ENCODE results near the gene HSF2BP.
"Not testable (repeated sequence)": the region's sequence is repeated elsewhere in the genome, so short reads cannot be mapped to it uniquely, and the experiment has no call there.

The HSF2BP gene

GRCh38 chr21:43659136-43660000, at the start of gene HSF2BP, which contains the start of gene RRP1B:
TSS of gene HSF2BP (minus strand) at chr21:43659488. CDS start at chr21:43658096, 1,392 bp downstream.
TSS of gene RRP1B (plus strand) at chr21:43659560. CDS start at chr21:43659665, 105 bp downstream.
- Histone ChIP-seq H3K4me3 (peak within 1 kb of the TSS; percentile 92), H3K27me3 (no peaks in the 10 kb centered on the region), H3K36me3 (peaks cover 33% of the 10 kb centered on the region), H3K4me1 (peaks cover 44% of the 10 kb centered on the region), H3K9me3 (no peaks in the 10 kb centered on the region), H3K9ac (peak within 1 kb of the TSS; percentile 95), H3K27ac (peak within 1 kb of the TSS; percentile 92), H4K20me1 (peaks cover 39% of the 10 kb centered on the region), H3K4me2 (peak within 1 kb of the TSS; percentile 87)
- TF ChIP-seq Cebpa-rat (IDR thresholded peaks at IDR 0.05), result no peak

- Histone ChIP-seq H3K4me1 (no peaks in the 10 kb centered on the region), H3K27me3 (no peaks in the 10 kb centered on the region), H3K9me3 (no peaks in the 10 kb centered on the region), H3K27ac (no peak overlapping the region), H4K20me1 (no peaks in the 10 kb centered on the region), H3K4me2 (no peak overlapping the region), H3K36me3 (no peaks in the 10 kb centered on the region), H3K9ac (no peak overlapping the region), H3K4me3 (no peak overlapping the region)
- TF ChIP-seq Cebpa-rat (IDR thresholded peaks at IDR 0.05), result no peak
Observed at GRCh38 chr21:43708745-43709381, 49.6 kb upstream of the HSF2BP start.

DNA sequence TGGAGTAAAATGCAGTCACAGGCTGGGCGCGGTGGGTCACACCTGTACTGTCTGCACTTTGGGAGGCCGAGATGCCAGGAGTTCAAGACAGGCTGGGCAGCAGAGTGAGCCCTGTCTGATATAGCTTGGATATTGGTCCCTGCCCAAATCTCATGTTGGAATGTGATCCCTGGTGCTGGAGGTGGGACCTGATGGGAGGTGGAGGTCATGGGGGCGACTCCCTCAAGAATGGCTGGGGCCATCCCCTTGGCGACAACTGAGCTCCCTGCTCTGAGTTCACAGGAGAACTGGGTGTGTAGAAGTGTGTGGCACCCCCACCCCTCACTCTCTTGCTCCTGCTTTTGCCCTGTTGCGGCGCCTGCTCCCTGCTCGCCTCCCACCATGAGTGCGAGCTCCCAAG, 48.2 kb upstream of the HSF2BP start:
- no peaks in the 10 kb centered on the region for H3K9me3 ChIP-seq
- H3K27me3 ChIP-seq, result peaks cover 9% of the 10 kb centered on the region
- no peak overlapping the region for H3K4me2 ChIP-seq
- H3K36me3 ChIP-seq, result no peaks in the 10 kb centered on the region
- TF ChIP-seq Cebpa-rat (IDR thresholded peaks at IDR 0.05), result no peak
- no peak overlapping the region for H3K4me3 ChIP-seq
- peaks cover 13% of the 10 kb centered on the region for H3K4me1 ChIP-seq
- H3K27ac ChIP-seq, result no peak overlapping the region
- no peaks in the 10 kb centered on the region for H4K20me1 ChIP-seq
- H3K9ac ChIP-seq, result no peak overlapping the region

- Histone ChIP-seq H3K27ac (no peak overlapping the region), H3K27me3 (peaks cover 17% of the 10 kb centered on the region), H3K4me3 (peak overlapping the region; percentile 13; the same call in 1 of the 2 replicates), H3K9me3 (no peaks in the 10 kb centered on the region), H3K9ac (no peak overlapping the region), H3K36me3 (no peaks in the 10 kb centered on the region), H4K20me1 (no peaks in the 10 kb centered on the region), H3K4me2 (peak overlapping the region; percentile 74), H3K4me1 (peaks cover 31% of the 10 kb centered on the region)
- TF ChIP-seq Cebpa-rat (IDR thresholded peaks at IDR 0.05), result no peak
Observed at GRCh38 chr21:43703035-43703880, 44.0 kb upstream of the HSF2BP start.

GRCh38 chr21:43702785-43703034, 43.4 kb upstream of the HSF2BP start:
- Histone ChIP-seq H3K27me3 (peaks cover 17% of the 10 kb centered on the region), H3K4me2 (peak overlapping the region; percentile 74), H3K9me3 (no peaks in the 10 kb centered on the region), H3K4me3 (peak overlapping the region; percentile 13; the same call in 1 of the 2 replicates), H3K36me3 (no peaks in the 10 kb centered on the region), H3K27ac (no peak overlapping the region), H3K4me1 (peaks cover 31% of the 10 kb centered on the region), H3K9ac (no peak overlapping the region), H4K20me1 (no peaks in the 10 kb centered on the region)
- no peak for TF ChIP-seq Cebpa-rat (IDR thresholded peaks at IDR 0.05)

- H3K4me3 ChIP-seq, result peak overlapping the region; percentile 13; the same call in 1 of the 2 replicates
- peaks cover 31% of the 10 kb centered on the region for H3K4me1 ChIP-seq
- H3K4me2 ChIP-seq, result peak overlapping the region; percentile 74
- TF ChIP-seq Cebpa-rat (IDR thresholded peaks at IDR 0.05), result no peak
- no peaks in the 10 kb centered on the region for H4K20me1 ChIP-seq
- no peak overlapping the region for H3K9ac ChIP-seq
- peaks cover 17% of the 10 kb centered on the region for H3K27me3 ChIP-seq
- no peaks in the 10 kb centered on the region; the same call in 1 of the 2 replicates for H3K36me3 ChIP-seq
- no peak overlapping the region for H3K27ac ChIP-seq
- no peaks in the 10 kb centered on the region for H3K9me3 ChIP-seq
Observed at GRCh38 chr21:43701936-43702784, 42.9 kb upstream of the HSF2BP start.

- no peak for TF ChIP-seq Cebpa-rat (IDR thresholded peaks at IDR 0.05)
- H3K9me3 ChIP-seq, result no peaks in the 10 kb centered on the region
- peaks cover 5% of the 10 kb centered on the region; the same call in 1 of the 2 replicates for H4K20me1 ChIP-seq
- peaks cover 17% of the 10 kb centered on the region for H3K27me3 ChIP-seq
- H3K36me3 ChIP-seq, result peaks cover 17% of the 10 kb centered on the region
- peaks cover 31% of the 10 kb centered on the region for H3K4me1 ChIP-seq
- no peak overlapping the region for H3K4me2 ChIP-seq
- H3K9ac ChIP-seq, result no peak overlapping the region
- no peak overlapping the region for H3K4me3 ChIP-seq
- no peak overlapping the region for H3K27ac ChIP-seq
Observed at GRCh38 chr21:43699933-43700599, 40.8 kb upstream of the HSF2BP start.

GRCh38 chr21:43699492-43699777, 40.1 kb upstream of the HSF2BP start:
- H3K4me3 ChIP-seq, H3K4me2 ChIP-seq, H4K20me1 ChIP-seq, H3K27ac ChIP-seq, H3K9me3 ChIP-seq, H3K9ac ChIP-seq: not testable (repeated sequence)
- peaks cover 23% of the 10 kb centered on the region for H3K36me3 ChIP-seq
- peaks cover 17% of the 10 kb centered on the region for H3K27me3 ChIP-seq
- peaks cover 31% of the 10 kb centered on the region for H3K4me1 ChIP-seq
